Natural killer cell (primary cell): ENCODE data around the gene OGFOD3. TPM values are rescaled to one million over a fixed set of nuclear protein-coding genes. Genes with fewer than 3 reads are reported as not detected.

ENCODE experiments used
- ATAC-seq, 3 donors: fragments of 150-1000 bp in 2 of 3; fragments of 200-7000 bp in 1 of 3; cut with Tn5 transposase; 1 replicate in 1 of 3; 2 replicates in 2 of 3; pipeline ENCODE4 v1.10.0; 2021; ENCODE audit warnings: mild to moderate bottlenecking in 2 of 3, moderate library complexity in 2 of 3
- DNase-seq, 2 donors: peaks; one replicate each; pipeline versions ENCODE4 v3.0.0 to v3.0.0-alpha.2; 2013 to 2021; ENCODE audit warnings: mixed read lengths in 1 of 2
- H3K27ac ChIP-seq: one replicate; pipeline ENCODE4 v1.5.1; 2013; ENCODE audit warnings: mild to moderate bottlenecking, low read length
- H3K27me3 ChIP-seq: one replicate; pipeline ENCODE4 v1.6.1; 2013; ENCODE audit warnings: low read length; ENCODE audit not compliant: control insufficient read depth, insufficient read depth
- H3K36me3 ChIP-seq: one replicate; pipeline ENCODE4 v1.6.1; 2013; ENCODE audit warnings: low read length; ENCODE audit not compliant: control insufficient read depth, insufficient read depth
- H3K4me1 ChIP-seq: one replicate; pipeline ENCODE4 v1.6.1; 2013; ENCODE audit warnings: low read length; ENCODE audit not compliant: control insufficient read depth, insufficient read depth
- H3K4me3 ChIP-seq: one replicate; pipeline ENCODE4 v1.5.1; 2013; ENCODE audit warnings: low read length
- H3K9me3 ChIP-seq: one replicate; pipeline ENCODE4 v1.6.1; 2013; ENCODE audit warnings: low read length; ENCODE audit not compliant: control insufficient read depth, insufficient read depth
- H3K27ac Mint-ChIP-seq, 2 donors: one replicate each; pipeline ENCODE4 v1.8.0; 2022; ENCODE audit warnings: mild to moderate bottlenecking in 2 of 2, mixed read lengths in 2 of 2, moderate library complexity in 1 of 2
- H3K27me3 Mint-ChIP-seq, 2 donors: one replicate each; pipeline ENCODE4 v1.8.0; 2022; ENCODE audit warnings: low read depth in 2 of 2, mixed read lengths in 2 of 2
- H3K36me3 Mint-ChIP-seq: one replicate; pipeline ENCODE4 v1.8.0; 2022; ENCODE audit warnings: mixed read lengths
- H3K4me1 Mint-ChIP-seq, 2 donors: one replicate each; pipeline ENCODE4 v1.8.0; 2022; ENCODE audit warnings: mixed read lengths in 2 of 2
- H3K4me3 Mint-ChIP-seq: one replicate; pipeline ENCODE4 v1.8.0; 2022; ENCODE audit warnings: mild to moderate bottlenecking, moderate library complexity, mixed read lengths
- H3K9me3 Mint-ChIP-seq, 2 donors: one replicate each; pipeline ENCODE4 v1.8.0; 2022; ENCODE audit warnings: mixed read lengths in 2 of 2
- WGBS: methylation state at CpG from one replicate; pipeline ENCODE4 v1.1.7; 2013; ENCODE audit warnings: missing lambda C conversion rate; ENCODE audit not compliant: insufficient coverage; 5-methylcytosine and 5-hydroxymethylcytosine counted together
- intact Hi-C: fragments of 100-400 bp; cut with micrococcal nuclease; formaldehyde crosslinking; loops from one replicate; pipeline ENCODE4 v1.14.2; 2022
- total RNA-seq, 4 donors: library from RNA; stranded (reverse); fragments of 120-200 nt in 1 of 4; gene quantifications; one replicate each; pipeline versions ENCODE4 v1.2.3 to v1.2.4, GENCODE V29; 2013 to 2022
- TF ChIP-seq, protein P1 (sequence below): fragments of 200-600 bp; IDR thresholded peaks from one replicate; pipeline ENCODE4 v1.8.0; 2022; ENCODE audit warnings: antibody characterized with exemption

The OGFOD3 gene
- total RNA-seq, 3 donors from 2014 or later (not counting 1 experiment from before 2014, with no cell fraction given), result 21.6 to 28.6 (median 23.3) TPM

DNA sequence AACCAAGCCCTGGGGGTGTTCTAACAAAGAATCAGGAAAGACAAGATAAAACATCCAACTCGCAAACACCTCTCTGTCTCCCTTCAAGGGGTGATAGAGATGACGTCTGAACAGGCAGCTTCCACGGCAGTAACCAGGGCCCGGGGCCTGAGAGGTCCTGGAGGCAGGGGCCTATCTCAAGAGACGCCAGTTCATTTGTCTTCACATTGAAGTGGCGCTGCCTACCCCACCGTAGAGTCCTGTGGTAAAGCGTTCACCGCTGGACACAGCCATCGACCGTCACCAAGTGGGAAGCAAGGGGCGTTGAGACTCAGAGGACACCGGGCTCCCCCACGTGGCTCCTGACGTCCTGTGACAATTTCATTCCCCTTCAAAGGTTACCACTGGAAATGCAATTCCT is 25.4 kb downstream of the OGFOD3 start:
- WGBS, result 95% methylated on average over 15 of the region's 15 CpGs
- TF ChIP-seq, protein P1, sequence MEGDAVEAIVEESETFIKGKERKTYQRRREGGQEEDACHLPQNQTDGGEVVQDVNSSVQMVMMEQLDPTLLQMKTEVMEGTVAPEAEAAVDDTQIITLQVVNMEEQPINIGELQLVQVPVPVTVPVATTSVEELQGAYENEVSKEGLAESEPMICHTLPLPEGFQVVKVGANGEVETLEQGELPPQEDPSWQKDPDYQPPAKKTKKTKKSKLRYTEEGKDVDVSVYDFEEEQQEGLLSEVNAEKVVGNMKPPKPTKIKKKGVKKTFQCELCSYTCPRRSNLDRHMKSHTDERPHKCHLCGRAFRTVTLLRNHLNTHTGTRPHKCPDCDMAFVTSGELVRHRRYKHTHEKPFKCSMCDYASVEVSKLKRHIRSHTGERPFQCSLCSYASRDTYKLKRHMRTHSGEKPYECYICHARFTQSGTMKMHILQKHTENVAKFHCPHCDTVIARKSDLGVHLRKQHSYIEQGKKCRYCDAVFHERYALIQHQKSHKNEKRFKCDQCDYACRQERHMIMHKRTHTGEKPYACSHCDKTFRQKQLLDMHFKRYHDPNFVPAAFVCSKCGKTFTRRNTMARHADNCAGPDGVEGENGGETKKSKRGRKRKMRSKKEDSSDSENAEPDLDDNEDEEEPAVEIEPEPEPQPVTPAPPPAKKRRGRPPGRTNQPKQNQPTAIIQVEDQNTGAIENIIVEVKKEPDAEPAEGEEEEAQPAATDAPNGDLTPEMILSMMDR, result no peak
- peaks cover 11% of the 10 kb centered on the region for H3K36me3 ChIP-seq
- Mint-ChIP-seq H3K27ac (no peak overlapping the region), H3K4me1 (peaks cover 3 to 6% of the 10 kb centered on the region in 2 donors), H3K36me3 (no peaks in the 10 kb centered on the region), H3K27me3 (no peaks in the 10 kb centered on the region), H3K9me3 (no peaks in the 10 kb centered on the region), H3K4me3 (no peak overlapping the region)
- H3K9me3 ChIP-seq, result no peaks in the 10 kb centered on the region
- H3K4me3 ChIP-seq, result no peak overlapping the region
- no peaks in the 10 kb centered on the region for H3K27me3 ChIP-seq
- H3K27ac ChIP-seq, result no peak overlapping the region
- intact Hi-C loops, result no loop called here
- ATAC-seq (no peak), DNase-seq (no peak)
- no peaks in the 10 kb centered on the region for H3K4me1 ChIP-seq

DNA sequence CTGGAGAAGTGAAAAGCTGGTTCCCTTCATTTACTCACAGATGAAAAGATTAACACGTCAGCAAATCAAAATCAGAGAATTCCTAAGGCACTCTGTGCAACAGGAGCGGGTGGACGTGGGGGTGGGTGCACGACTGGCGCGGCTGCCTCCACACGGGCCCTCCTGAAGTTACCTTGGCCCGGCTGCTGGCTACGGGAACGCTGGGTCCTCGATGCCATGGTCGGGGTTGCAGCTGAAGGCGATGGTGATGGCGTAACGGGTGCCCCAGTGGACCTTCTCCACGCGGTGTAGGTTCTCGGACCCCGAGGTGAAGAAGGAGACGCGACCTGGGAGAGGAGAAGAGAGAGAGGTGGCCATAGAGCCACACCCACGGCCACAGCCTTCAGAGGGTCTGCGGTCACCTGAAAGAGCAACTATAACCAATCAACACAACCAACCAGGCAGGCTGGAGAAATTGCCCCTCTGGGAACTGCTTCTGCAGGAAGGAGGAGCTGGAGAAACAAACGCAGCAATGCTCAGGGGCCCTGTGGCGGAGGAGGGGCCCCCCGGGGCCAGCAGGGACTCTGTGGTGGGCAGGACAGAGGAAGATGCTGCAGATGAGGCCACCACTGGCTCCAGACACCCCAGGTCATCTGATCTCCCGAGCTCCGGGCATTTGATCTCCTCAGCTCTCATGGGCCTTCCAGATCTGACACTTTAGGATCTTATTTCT is 26.0 kb downstream of the OGFOD3 start:
- H3K36me3 ChIP-seq, result peaks cover 11% of the 10 kb centered on the region
- ATAC-seq, result no peak
- 96% methylated on average over 25 of the region's 28 CpGs for WGBS
- H3K27me3 ChIP-seq, result no peaks in the 10 kb centered on the region
- intact Hi-C loops, result no loop called here
- no peak overlapping the region for H3K27ac ChIP-seq
- Mint-ChIP-seq H3K4me3 (no peak overlapping the region), H3K36me3 (no peaks in the 10 kb centered on the region), H3K27ac (no peak overlapping the region), H3K27me3 (no peaks in the 10 kb centered on the region), H3K4me1 (peaks cover 3 to 11% of the 10 kb centered on the region in 2 donors), H3K9me3 (no peaks in the 10 kb centered on the region)
- no peak overlapping the region for H3K4me3 ChIP-seq
- no peaks in the 10 kb centered on the region for H3K4me1 ChIP-seq
- TF ChIP-seq, protein P1, result no peak
- no peak for DNase-seq
- H3K9me3 ChIP-seq, result no peaks in the 10 kb centered on the region

GRCh38 chr17:82391496-82392066 is 26.8 kb downstream of the OGFOD3 start:
- H3K36me3 ChIP-seq, result peaks cover 11% of the 10 kb centered on the region
- H3K36me3 Mint-ChIP-seq, result no peaks in the 10 kb centered on the region
- no peak for ATAC-seq
- no peak overlapping the region for H3K27ac Mint-ChIP-seq
- H3K27ac ChIP-seq, result no peak overlapping the region
- H3K4me1 Mint-ChIP-seq, result peaks cover 0 to 11% of the 10 kb centered on the region in 2 donors
- peaks cover 5% of the 10 kb centered on the region for H3K4me1 ChIP-seq
- H3K4me3 ChIP-seq, result no peak overlapping the region
- WGBS, result 96% methylated on average over 23 of the region's 23 CpGs
- H3K27me3 ChIP-seq, result peaks cover 4% of the 10 kb centered on the region
- intact Hi-C loops, result no loop called here
- DNase-seq, result no peak
- H3K9me3 Mint-ChIP-seq, result no peaks in the 10 kb centered on the region
- TF ChIP-seq, protein P1, result no peak
- no peaks in the 10 kb centered on the region for H3K9me3 ChIP-seq
- no peak overlapping the region for H3K4me3 Mint-ChIP-seq
- no peaks in the 10 kb centered on the region for H3K27me3 Mint-ChIP-seq
